ENCODE measurements around the gene NKX2-3. TPM values are rescaled to one million over a fixed set of nuclear protein-coding genes. Genes with fewer than 3 reads are reported as not detected.

The NKX2-3 gene
- total and polyA plus RNA-seq, 8 donors: 0.45 to 5.8 (median 1.1) TPM; not detected in 1

- DNase-seq: no peak
- Histone ChIP-seq H3K36me3 (no peaks in the 10 kb centered on the region), H3K9me3 (no peaks in the 10 kb centered on the region), H3K27ac (peak overlapping the region in 4 of 5 donors; percentile 12 to 61 (median 22)), H3K4me1 (peaks cover 32 to 72% (median 64%) of the 10 kb centered on the region in 4 donors), H3K27me3 (peaks cover 46 to 100% (median 100%) of the 10 kb centered on the region in 3 donors), H3K4me3 (peak overlapping the region; percentile 22 to 42 (median 27))
- TF ChIP-seq EP300 (IDR thresholded peaks at IDR 0.05) (no peak), POLR2AphosphoS5 (IDR thresholded peaks at IDR 0.05) (no peak), POLR2A (IDR thresholded peaks at IDR 0.05) (no peak), CTCF (IDR thresholded peaks at IDR 0.05) (no peak)
- WGBS, 5 donors: 11 to 16% (median 13%) methylated on average over 34 to 38 of the region's 38 CpGs
- intact Hi-C loops (cut with DNase I; ENCODE audit: low total_unique reads): no loop called here
Measured at GRCh38 chr10:99533496-99534449, 1.0 kb downstream of the NKX2-3 start.

GRCh38 chr10:99534450-99534938, 1.8 kb downstream of the NKX2-3 start:
- Histone ChIP-seq H3K36me3 (no peaks in the 10 kb centered on the region), H3K27me3 (peaks cover 46 to 100% (median 100%) of the 10 kb centered on the region in 3 donors), H3K4me1 (peaks cover 32 to 72% (median 64%) of the 10 kb centered on the region in 4 donors), H3K9me3 (no peaks in the 10 kb centered on the region), H3K27ac (no peak overlapping the region), H3K4me3 (peak overlapping the region; percentile 32 to 51 (median 38))
- 11 to 20% (median 12%) methylated on average over 17 to 26 of the region's 26 CpGs for WGBS, 5 donors
- TF ChIP-seq POLR2AphosphoS5 (IDR thresholded peaks at IDR 0.05) (no peak), EP300 (IDR thresholded peaks at IDR 0.05) (no peak), CTCF (IDR thresholded peaks at IDR 0.05) (no peak), POLR2A (IDR thresholded peaks at IDR 0.05) (no peak)
- intact Hi-C loops (cut with DNase I; ENCODE audit: low total_unique reads): no loop called here
- no peak for DNase-seq

GRCh38 chr10:99534939-99535763, 2.4 kb downstream of the NKX2-3 start:
- H3K9me3 ChIP-seq: no peaks in the 10 kb centered on the region
- H3K27me3 ChIP-seq: peaks cover 52 to 100% (median 100%) of the 10 kb centered on the region in 3 donors
- DNase-seq: peak in 1 of 2 donors; percentile 71
- no peaks in the 10 kb centered on the region for H3K36me3 ChIP-seq
- WGBS, 5 donors: 1 to 3% (median 2%) methylated on average over 22 to 100 of the region's 100 CpGs
- H3K4me1 ChIP-seq: peaks cover 32 to 71% (median 63%) of the 10 kb centered on the region in 4 donors
- TF ChIP-seq POLR2AphosphoS5 (IDR thresholded peaks at IDR 0.05) (no peak), POLR2A (IDR thresholded peaks at IDR 0.05) (no peak), CTCF (IDR thresholded peaks at IDR 0.05) (no peak), EP300 (IDR thresholded peaks at IDR 0.05) (no peak)
- peak overlapping the region; percentile 32 to 51 (median 38) for H3K4me3 ChIP-seq
- intact Hi-C loops (cut with DNase I; ENCODE audit: low total_unique reads): no loop called here
- H3K27ac ChIP-seq: peak overlapping the region in 1 of 5 donors; percentile 0

Measured in stomach (tissue), 9 donors.